IMR-90 (cell line): ENCODE data around the gene ABHD1. TPM values are rescaled to one million over a fixed set of nuclear protein-coding genes. Genes with fewer than 3 reads are reported as not detected.

ENCODE experiments used
- ATAC-seq: fragments of 200-7000 bp; cut with Tn5 transposase; 2 replicates; pipeline ENCODE4 v1.9.1; 2020; ENCODE audit warnings: low read depth, mild to moderate bottlenecking, moderate library complexity
- BruUV-seq: library from RNA; stranded (reverse); fragments of 400-500 nt; replicated peaks from 2 replicates; lab custom pipeline; 2021; lab: Mats Ljungman, UMichigan
- CTCF ChIA-PET: fragments of 300-600 bp; formaldehyde crosslinking; extraction: SDS; loops from one replicate; lab custom pipeline; 2021; ENCODE audit warnings: antibody characterized with exemption; lab: Yijun Ruan, JAX
- POLR2A ChIA-PET: fragments of 300-600 bp; sonication (Branson Sonifier 250); formaldehyde crosslinking; loops from one replicate; lab custom pipeline; 2022; ENCODE audit warnings: antibody characterized with exemption; ENCODE audit not compliant: unreplicated experiment; lab: Charles Lee
- DNase-seq: peaks from one replicate; pipeline ENCODE4 v3.0.0; 2013
- H2AFZ ChIP-seq: replicated peaks from 2 replicates; pipeline ENCODE3; 2013; ENCODE audit warnings: low read length, mild to moderate bottlenecking; ENCODE audit not compliant: poor library complexity
- H2AK5ac ChIP-seq: 2 replicates; pipeline ENCODE4 v1.6.1; 2013; ENCODE audit warnings: low read depth, low read length, inconsistent platforms
- H2AK9ac ChIP-seq: replicated peaks from 2 replicates; pipeline ENCODE3; 2013; ENCODE audit warnings: mild to moderate bottlenecking, low read depth, low read length, moderate library complexity; ENCODE audit not compliant: poor library complexity
- H2BK120ac ChIP-seq: 2 replicates; pipeline ENCODE4 v1.6.1; 2013; ENCODE audit warnings: low read depth, low read length, inconsistent platforms
- H2BK15ac ChIP-seq: 3 replicates; pipeline ENCODE4 v1.6.1; 2013; ENCODE audit warnings: low read depth, low read length, inconsistent platforms
- H2BK20ac ChIP-seq: 2 replicates; pipeline ENCODE4 v1.6.1; 2013; ENCODE audit warnings: low read depth, mild to moderate bottlenecking, inconsistent platforms, low read length, moderate library complexity
- H2BK5ac ChIP-seq: 2 replicates; pipeline ENCODE4 v1.6.1; 2013; ENCODE audit warnings: mild to moderate bottlenecking, low read depth, low read length, inconsistent platforms; ENCODE audit not compliant: poor library complexity, severe bottlenecking
- H3K14ac ChIP-seq: replicated peaks from 2 replicates; pipeline ENCODE4 v1.6.1; 2013; ENCODE audit warnings: low read depth, low read length, inconsistent platforms
- H3K18ac ChIP-seq: 2 replicates; pipeline ENCODE4 v1.6.1; 2013; ENCODE audit warnings: low read depth, low read length, control low read depth
- H3K23ac ChIP-seq: 2 replicates; pipeline ENCODE4 v1.6.1; 2013; ENCODE audit warnings: low read depth, low read length, inconsistent platforms
- H3K27ac ChIP-seq: 2 replicates; pipeline ENCODE4 v1.5.1; 2013; ENCODE audit warnings: mild to moderate bottlenecking, control low read depth, low read length; ENCODE audit not compliant: insufficient read depth
- H3K27me3 ChIP-seq: 2 replicates; pipeline ENCODE4 v1.6.1; 2013; ENCODE audit warnings: low read length; ENCODE audit not compliant: control insufficient read depth, insufficient read depth
- H3K36me3 ChIP-seq: 2 replicates; pipeline ENCODE4 v1.6.1; 2013; ENCODE audit warnings: low read length, mixed read lengths; ENCODE audit not compliant: control insufficient read depth, insufficient read depth
- H3K4ac ChIP-seq: 2 replicates; pipeline ENCODE4 v1.6.1; 2013; ENCODE audit warnings: low read depth, low read length, inconsistent platforms
- H3K4me1 ChIP-seq: 2 replicates; pipeline ENCODE4 v1.6.1; 2013; ENCODE audit warnings: low read length, mixed read lengths; ENCODE audit not compliant: control insufficient read depth, insufficient read depth
- H3K4me2 ChIP-seq: 2 replicates; pipeline ENCODE4 v1.6.1; 2013; ENCODE audit warnings: low read depth, mild to moderate bottlenecking, control low read depth, low read length, moderate library complexity
- H3K4me3 ChIP-seq: 2 replicates; pipeline ENCODE4 v1.5.1; 2013; ENCODE audit warnings: low read depth, mild to moderate bottlenecking, control low read depth, low read length, moderate library complexity; ENCODE audit not compliant: insufficient read depth
- H3K56ac ChIP-seq: 2 replicates; pipeline ENCODE4 v1.6.1; 2013; ENCODE audit warnings: low read length, inconsistent platforms; ENCODE audit not compliant: insufficient read depth; ENCODE audit errors: extremely low read depth
- H3K79me1 ChIP-seq, 2 experiments: 2 replicates each; pipeline ENCODE4 v1.6.1; 2013; ENCODE audit warnings: low read length in 2 of 2, inconsistent platforms in 1 of 2, low read depth in 1 of 2
- H3K9ac ChIP-seq: 2 replicates; pipeline ENCODE4 v1.6.1; 2013; ENCODE audit warnings: low read depth, low read length, control low read depth
- H3K9me1 ChIP-seq: 2 replicates; pipeline ENCODE4 v1.6.1; 2013; ENCODE audit warnings: low read length, inconsistent platforms; ENCODE audit not compliant: insufficient read depth
- H3K9me3 ChIP-seq: 2 replicates; pipeline ENCODE4 v1.6.1; 2013; ENCODE audit warnings: low read length; ENCODE audit not compliant: control insufficient read depth, insufficient read depth
- H4K20me1 ChIP-seq: 2 replicates; pipeline ENCODE4 v1.6.1; 2013; ENCODE audit warnings: low read length, inconsistent platforms; ENCODE audit not compliant: insufficient read depth
- H4K5ac ChIP-seq: 2 replicates; pipeline ENCODE4 v1.6.1; 2013; ENCODE audit warnings: mild to moderate bottlenecking, low read depth, low read length, control low read depth
- H4K8ac ChIP-seq, 2 experiments: 2 replicates each; pipeline ENCODE4 v1.6.1; 2013; ENCODE audit warnings: low read depth in 2 of 2, low read length in 2 of 2, control low read depth in 1 of 2, inconsistent platforms in 1 of 2
- H4K91ac ChIP-seq: 2 replicates; pipeline ENCODE4 v1.6.1; 2013; ENCODE audit warnings: low read depth, low read length, inconsistent platforms; ENCODE audit not compliant: insufficient read depth
- CEBPB ChIP-seq: IDR thresholded peaks from 2 replicates; pipeline ENCODE4 v1.6.1; 2012; ENCODE audit warnings: low read depth, low read length, improper control_type of control experiment
- CHD1 ChIP-seq: IDR thresholded peaks from 2 replicates; pipeline ENCODE4 v1.6.1; 2012; ENCODE audit warnings: low read depth, low read length, improper control_type of control experiment
- ELK1 ChIP-seq: fragments of 150-350 bp; IDR thresholded peaks from 2 replicates; pipeline ENCODE4 v1.6.1; 2016; ENCODE audit warnings: low read depth, mild to moderate bottlenecking, low read length, moderate library complexity, borderline replicate concordance
- FOS ChIP-seq: fragments of 150-350 bp; IDR thresholded peaks from 2 replicates; pipeline ENCODE4 v1.6.1; 2016; ENCODE audit warnings: low read depth, low read length
- MAFK ChIP-seq: IDR thresholded peaks from 2 replicates; pipeline ENCODE4 v1.6.1; 2012; ENCODE audit warnings: low read depth, low read length, improper control_type of control experiment
- MAZ ChIP-seq: IDR thresholded peaks from 2 replicates; pipeline ENCODE4 v1.6.1; 2012; ENCODE audit warnings: low read depth, mild to moderate bottlenecking, low read length, improper control_type of control experiment, moderate library complexity, borderline replicate concordance
- MXI1 ChIP-seq: IDR thresholded peaks from 2 replicates; pipeline ENCODE4 v1.6.1; 2012; ENCODE audit warnings: low read depth, mild to moderate bottlenecking, low read length, moderate library complexity, borderline replicate concordance
- NFE2L2 ChIP-seq: fragments of 150-350 bp; IDR thresholded peaks from 2 replicates; pipeline ENCODE4 v1.6.1; 2016; ENCODE audit warnings: low read depth, mild to moderate bottlenecking, low read length
- POLR2A ChIP-seq: IDR thresholded peaks from 2 replicates; pipeline ENCODE4 v1.6.1; 2012; ENCODE audit warnings: mild to moderate bottlenecking, low read depth, low read length
- RAD21 ChIP-seq: IDR thresholded peaks from 2 replicates; pipeline ENCODE4 v1.6.1; 2012; ENCODE audit warnings: low read length, improper control_type of control experiment
- RCOR1 ChIP-seq: IDR thresholded peaks from 2 replicates; pipeline ENCODE4 v1.6.1; 2012; ENCODE audit warnings: mild to moderate bottlenecking, low read length, improper control_type of control experiment; ENCODE audit not compliant: insufficient replicate concordance
- RFX5 ChIP-seq: IDR thresholded peaks from 2 replicates; pipeline ENCODE4 v1.8.0; 2012; ENCODE audit warnings: low read depth, mild to moderate bottlenecking, low read length, moderate library complexity
- SMC3 ChIP-seq: fragments of 150-350 bp; IDR thresholded peaks from 2 replicates; pipeline ENCODE4 v1.6.1; 2016; ENCODE audit warnings: low read depth, mild to moderate bottlenecking, antibody characterized with exemption, low read length, moderate library complexity
- USF2 ChIP-seq: fragments of 150-350 bp; IDR thresholded peaks from 2 replicates; pipeline ENCODE4 v1.6.1; 2017; ENCODE audit warnings: mild to moderate bottlenecking, antibody characterized with exemption, low read length, low read depth
- WGBS, 2 experiments: methylation state at CpG; one replicate each; pipeline versions ENCODE4 v1.1.5 to v1.1.7; 2013; ENCODE audit warnings: missing lambda C conversion rate in 2 of 2; ENCODE audit not compliant: insufficient read length in 1 of 2; ENCODE audit errors: extremely low coverage in 2 of 2; 5-methylcytosine and 5-hydroxymethylcytosine counted together
- dilution Hi-C: fragments of 300-500 bp; cut with HindIII; formaldehyde crosslinking; loops from one replicate; pipeline ENCODE4 v1.14.3; 2018; ENCODE audit warnings: low sequenced_read_pairs; ENCODE audit not compliant: unreplicated experiment
- in situ Hi-C: fragments of 300-500 bp; cut with MboI; formaldehyde crosslinking; loops from 3 replicates; pipeline ENCODE4 v1.14.3; 2019; ENCODE audit warnings: low sequenced_read_pairs, inconsistent platforms, mixed read lengths
- intact Hi-C: fragments of 100-400 bp; cut with micrococcal nuclease; formaldehyde crosslinking; loops from 2 replicates; pipeline ENCODE4 v1.10.0; 2022
- polyA plus RNA-seq, 3 experiments: library from polyadenylated mRNA; depleted of rRNA; stranded (reverse); fragments of >200 nt; gene quantifications; 2 replicates each; pipeline ENCODE4 v1.2.3, GENCODE V29; 2012; ENCODE audit warnings: low replicate concordance in 1 of 3
- total RNA-seq: library from RNA; depleted of rRNA; stranded (reverse); fragments of >200 nt; gene quantifications from 2 replicates; pipeline ENCODE4 v1.2.3, GENCODE V29; 2012
- TF ChIP-seq, protein P1 (sequence below): conservative IDR thresholded peaks from 2 replicates; pipeline ENCODE4 v1.5.1; 2012; ENCODE audit warnings: mild to moderate bottlenecking, low read depth, low read length, improper control_type of control experiment

The ABHD1 gene
- total and polyA plus RNA-seq, 2 of the 4 experiments (the other 2 are of a cell fraction) = 0.24 TPM; not detected in 1

DNA sequence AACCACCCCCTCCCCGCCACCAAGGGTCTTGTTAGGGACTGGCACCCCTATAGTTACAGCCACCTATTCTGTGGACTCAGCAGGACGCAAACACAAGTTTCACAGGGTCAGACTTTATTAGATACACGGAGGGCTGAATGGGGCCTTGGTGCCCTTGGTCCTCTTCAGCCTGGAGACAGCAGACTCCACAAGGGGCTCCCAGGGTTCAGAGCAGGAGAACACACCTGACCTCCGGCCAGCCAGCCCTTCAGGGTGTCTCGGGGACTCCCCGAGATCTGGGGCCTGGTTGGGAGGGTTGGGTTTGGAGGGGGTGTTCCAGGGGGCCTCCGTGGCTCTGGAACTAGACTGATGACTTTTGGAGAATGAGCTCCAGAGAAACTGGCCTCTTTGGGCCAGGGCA lies 13.1 kb downstream of the ABHD1 start:
- TF ChIP-seq, protein P1, sequence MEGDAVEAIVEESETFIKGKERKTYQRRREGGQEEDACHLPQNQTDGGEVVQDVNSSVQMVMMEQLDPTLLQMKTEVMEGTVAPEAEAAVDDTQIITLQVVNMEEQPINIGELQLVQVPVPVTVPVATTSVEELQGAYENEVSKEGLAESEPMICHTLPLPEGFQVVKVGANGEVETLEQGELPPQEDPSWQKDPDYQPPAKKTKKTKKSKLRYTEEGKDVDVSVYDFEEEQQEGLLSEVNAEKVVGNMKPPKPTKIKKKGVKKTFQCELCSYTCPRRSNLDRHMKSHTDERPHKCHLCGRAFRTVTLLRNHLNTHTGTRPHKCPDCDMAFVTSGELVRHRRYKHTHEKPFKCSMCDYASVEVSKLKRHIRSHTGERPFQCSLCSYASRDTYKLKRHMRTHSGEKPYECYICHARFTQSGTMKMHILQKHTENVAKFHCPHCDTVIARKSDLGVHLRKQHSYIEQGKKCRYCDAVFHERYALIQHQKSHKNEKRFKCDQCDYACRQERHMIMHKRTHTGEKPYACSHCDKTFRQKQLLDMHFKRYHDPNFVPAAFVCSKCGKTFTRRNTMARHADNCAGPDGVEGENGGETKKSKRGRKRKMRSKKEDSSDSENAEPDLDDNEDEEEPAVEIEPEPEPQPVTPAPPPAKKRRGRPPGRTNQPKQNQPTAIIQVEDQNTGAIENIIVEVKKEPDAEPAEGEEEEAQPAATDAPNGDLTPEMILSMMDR = no peak
- TF ChIP-seq RFX5 = no peak
- TF ChIP-seq CHD1 = no peak
- no peak for TF ChIP-seq MAFK
- no peak for TF ChIP-seq SMC3
- no peak for TF ChIP-seq ELK1
- TF ChIP-seq NFE2L2 = no peak
- no peak for TF ChIP-seq POLR2A
- no peak for TF ChIP-seq MAZ
- no peak for TF ChIP-seq FOS
- no peak for TF ChIP-seq USF2
- no peak for TF ChIP-seq RCOR1
- no peak for TF ChIP-seq RAD21
- TF ChIP-seq MXI1 = no peak
- no peak for TF ChIP-seq CEBPB
- intact Hi-C loops (no loop called here), dilution Hi-C loops (no loop called here), in situ Hi-C loops (no loop called here)
- no peak overlapping the region for H2AK5ac ChIP-seq
- WGBS, 2 experiments = 77% methylated on average over 2 of the region's 7 CpGs; no CpG with 5 or more reads in 1 of the 2 experiments
- H3K79me1 ChIP-seq = peaks cover 14 to 25% of the 10 kb centered on the region in 2 experiments
- no peak overlapping the region for H3K9ac ChIP-seq
- no peaks in the 10 kb centered on the region for H3K9me3 ChIP-seq
- no peak overlapping the region for H4K91ac ChIP-seq
- no TSS peak for BruUV-seq
- peaks cover 14% of the 10 kb centered on the region for H3K9me1 ChIP-seq
- no peak overlapping the region for H4K8ac ChIP-seq
- H3K18ac ChIP-seq = no peak overlapping the region
- no peak overlapping the region for H3K4me2 ChIP-seq
- no peak overlapping the region for H2BK120ac ChIP-seq
- H2BK5ac ChIP-seq = no peak overlapping the region
- H3K4me3 ChIP-seq = no peak overlapping the region
- CTCF ChIA-PET = no interaction called here
- no peak for ATAC-seq
- H2BK20ac ChIP-seq = no peak overlapping the region
- H3K4me1 ChIP-seq = peaks cover 9% of the 10 kb centered on the region
- peaks cover 12% of the 10 kb centered on the region for H4K20me1 ChIP-seq
- H2AFZ ChIP-seq = no peak overlapping the region
- H3K27me3 ChIP-seq = peaks cover 15% of the 10 kb centered on the region; the same call in 1 of the 2 replicates
- no peak overlapping the region for H3K14ac ChIP-seq
- H4K5ac ChIP-seq = no peak overlapping the region
- H3K56ac ChIP-seq = no peak overlapping the region
- H3K4ac ChIP-seq = no peak overlapping the region
- H2BK15ac ChIP-seq = no peak overlapping the region
- H3K36me3 ChIP-seq = peaks cover 13% of the 10 kb centered on the region
- no peak overlapping the region for H2AK9ac ChIP-seq
- POLR2A ChIA-PET = no interaction called here
- H3K27ac ChIP-seq = no peak overlapping the region
- DNase-seq = no peak
- H3K23ac ChIP-seq = no peak overlapping the region
